MM.1S (cell line): ENCODE data around the gene ENTPD8.

Experiments used
- DNase-seq: peaks from one replicate; pipeline ENCODE4 v3.0.0-alpha.2; 2015
- H2AFZ ChIP-seq: fragments of 300-600 bp; sonication (generic); 2 replicates; pipeline ENCODE4 v1.6.0; 2016; ENCODE audit warnings: antibody characterized with exemption, low read length
- H3F3A ChIP-seq: fragments of 300-600 bp; sonication (generic); 2 replicates; pipeline ENCODE4 v1.6.1; 2016; ENCODE audit warnings: mild to moderate bottlenecking, antibody characterized with exemption, low read length, moderate library complexity, mixed read lengths; ENCODE audit not compliant: insufficient read depth
- H3K27ac ChIP-seq: fragments of 300-600 bp; sonication (generic); 2 replicates; pipeline ENCODE4 v1.5.1; 2016; ENCODE audit warnings: mild to moderate bottlenecking, low read length
- H3K27me3 ChIP-seq: fragments of 300-600 bp; sonication (generic); replicated peaks from 2 replicates; pipeline ENCODE4 v1.6.0; 2016; ENCODE audit warnings: low read length; ENCODE audit not compliant: insufficient read depth
- H3K36me3 ChIP-seq: fragments of 300-600 bp; sonication (generic); replicated peaks from 2 replicates; pipeline ENCODE4 v1.6.1; 2016; ENCODE audit warnings: mild to moderate bottlenecking, low read length, mixed read lengths; ENCODE audit not compliant: insufficient read depth
- H3K4me1 ChIP-seq: fragments of 300-600 bp; sonication (generic); 2 replicates; pipeline ENCODE4 v1.6.1; 2016; ENCODE audit warnings: low read length, mixed read lengths
- H3K4me2 ChIP-seq: fragments of 300-600 bp; sonication (generic); 2 replicates; pipeline ENCODE4 v1.6.0; 2016; ENCODE audit warnings: low read depth, low read length
- H3K4me3 ChIP-seq: fragments of 300-600 bp; sonication (generic); 2 replicates; pipeline ENCODE4 v1.5.1; 2016; ENCODE audit warnings: low read length, mixed read lengths
- H3K79me2 ChIP-seq: fragments of 300-600 bp; sonication (generic); 2 replicates; pipeline ENCODE4 v1.6.1; 2016; ENCODE audit warnings: mixed run types, low read length, mixed read lengths
- H3K9ac ChIP-seq: fragments of 300-600 bp; sonication (generic); 2 replicates; pipeline ENCODE4 v1.6.1; 2016; ENCODE audit warnings: low read length, mixed read lengths
- H3K9me2 ChIP-seq: fragments of 300-600 bp; sonication (generic); replicated peaks from 2 replicates; pipeline ENCODE4 v1.6.1; 2016; ENCODE audit warnings: mild to moderate bottlenecking, low read length, mixed read lengths; ENCODE audit not compliant: insufficient read depth
- H3K9me3 ChIP-seq: fragments of 300-600 bp; sonication (generic); replicated peaks from 2 replicates; pipeline ENCODE4 v1.6.1; 2016; ENCODE audit warnings: mild to moderate bottlenecking, low read length, mixed read lengths; ENCODE audit not compliant: insufficient read depth
- H4K20me1 ChIP-seq: fragments of 300-600 bp; sonication (generic); 2 replicates; pipeline ENCODE4 v1.6.1; 2016; ENCODE audit warnings: mild to moderate bottlenecking, low read length, moderate library complexity, mixed read lengths; ENCODE audit not compliant: insufficient read depth
- EZH2 ChIP-seq: fragments of 300-600 bp; sonication (generic); optimal IDR thresholded peaks from 2 replicates; pipeline ENCODE3; 2017; ENCODE audit warnings: low read depth, mild to moderate bottlenecking, antibody characterized with exemption, low read length, mixed read lengths
- EZH2phosphoT487 ChIP-seq: fragments of 300-600 bp; sonication (generic); IDR thresholded peaks from 2 replicates; pipeline ENCODE4 v1.6.1; 2018; ENCODE audit warnings: antibody characterized with exemption, low read length
- TF ChIP-seq, protein P1 (sequence below): fragments of 300-600 bp; sonication (generic); IDR thresholded peaks from 2 replicates; pipeline ENCODE4 v1.5.1; 2016; ENCODE audit warnings: antibody characterized with exemption, low read length, mixed read lengths

ENTPD8 gene

DNA sequence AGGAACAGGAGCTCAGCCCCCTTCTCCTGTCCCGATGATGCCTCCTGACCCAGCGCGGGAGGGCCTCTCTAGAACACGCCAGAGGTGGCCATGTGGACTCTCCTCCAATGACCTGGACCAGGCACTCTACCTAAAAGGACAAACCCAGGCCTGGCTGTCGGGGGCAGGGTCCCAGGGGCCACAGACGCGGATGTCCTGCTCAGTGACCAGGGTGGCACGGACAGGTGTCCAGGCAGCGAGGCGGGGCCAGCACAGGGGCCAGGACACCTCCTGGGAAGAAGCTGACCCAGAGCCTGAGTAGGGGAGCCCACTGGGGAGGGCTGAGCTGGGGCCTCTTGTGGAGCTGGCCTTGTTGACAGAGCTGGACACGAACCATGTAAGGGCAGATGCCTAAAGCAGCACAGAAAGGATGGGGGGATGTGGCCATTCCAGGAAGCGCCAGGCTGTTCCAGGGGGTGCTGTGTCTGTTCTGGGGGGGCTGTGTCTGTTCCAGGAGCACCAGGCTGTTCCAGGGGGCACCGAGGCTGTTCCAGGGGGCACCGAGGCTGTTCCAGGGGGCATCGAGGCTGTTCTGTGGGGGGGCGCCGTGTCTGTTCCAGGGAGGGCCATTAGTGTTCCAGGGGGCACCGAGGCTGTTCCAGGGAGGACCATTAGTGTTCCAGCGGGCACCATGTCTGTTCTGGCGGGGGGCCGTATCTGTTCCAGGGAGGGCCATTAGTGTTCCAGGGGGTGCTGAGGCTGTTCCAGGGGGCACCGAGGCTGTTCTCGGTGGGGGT lies 48.7 kb downstream of the ENTPD8 start:
- no peaks in the 10 kb centered on the region for H3K9me2 ChIP-seq
- no peaks in the 10 kb centered on the region for H3K36me3 ChIP-seq
- H3K4me2 ChIP-seq = no peak overlapping the region
- H3K4me3 ChIP-seq = no peak overlapping the region
- H3K27me3 ChIP-seq = no peaks in the 10 kb centered on the region
- no peak for DNase-seq
- no peaks in the 10 kb centered on the region for H3K4me1 ChIP-seq
- H4K20me1 ChIP-seq = no peaks in the 10 kb centered on the region
- H3K9ac ChIP-seq = no peak overlapping the region
- H3K27ac ChIP-seq = no peak overlapping the region
- no peaks in the 10 kb centered on the region for H3K79me2 ChIP-seq
- H2AFZ ChIP-seq = no peak overlapping the region
- H3F3A ChIP-seq = no peaks in the 10 kb centered on the region
- no peaks in the 10 kb centered on the region for H3K9me3 ChIP-seq
- TF ChIP-seq EZH2phosphoT487 (no peak), EZH2 (no peak)
- TF ChIP-seq, protein P1, sequence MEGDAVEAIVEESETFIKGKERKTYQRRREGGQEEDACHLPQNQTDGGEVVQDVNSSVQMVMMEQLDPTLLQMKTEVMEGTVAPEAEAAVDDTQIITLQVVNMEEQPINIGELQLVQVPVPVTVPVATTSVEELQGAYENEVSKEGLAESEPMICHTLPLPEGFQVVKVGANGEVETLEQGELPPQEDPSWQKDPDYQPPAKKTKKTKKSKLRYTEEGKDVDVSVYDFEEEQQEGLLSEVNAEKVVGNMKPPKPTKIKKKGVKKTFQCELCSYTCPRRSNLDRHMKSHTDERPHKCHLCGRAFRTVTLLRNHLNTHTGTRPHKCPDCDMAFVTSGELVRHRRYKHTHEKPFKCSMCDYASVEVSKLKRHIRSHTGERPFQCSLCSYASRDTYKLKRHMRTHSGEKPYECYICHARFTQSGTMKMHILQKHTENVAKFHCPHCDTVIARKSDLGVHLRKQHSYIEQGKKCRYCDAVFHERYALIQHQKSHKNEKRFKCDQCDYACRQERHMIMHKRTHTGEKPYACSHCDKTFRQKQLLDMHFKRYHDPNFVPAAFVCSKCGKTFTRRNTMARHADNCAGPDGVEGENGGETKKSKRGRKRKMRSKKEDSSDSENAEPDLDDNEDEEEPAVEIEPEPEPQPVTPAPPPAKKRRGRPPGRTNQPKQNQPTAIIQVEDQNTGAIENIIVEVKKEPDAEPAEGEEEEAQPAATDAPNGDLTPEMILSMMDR = no peak

DNA sequence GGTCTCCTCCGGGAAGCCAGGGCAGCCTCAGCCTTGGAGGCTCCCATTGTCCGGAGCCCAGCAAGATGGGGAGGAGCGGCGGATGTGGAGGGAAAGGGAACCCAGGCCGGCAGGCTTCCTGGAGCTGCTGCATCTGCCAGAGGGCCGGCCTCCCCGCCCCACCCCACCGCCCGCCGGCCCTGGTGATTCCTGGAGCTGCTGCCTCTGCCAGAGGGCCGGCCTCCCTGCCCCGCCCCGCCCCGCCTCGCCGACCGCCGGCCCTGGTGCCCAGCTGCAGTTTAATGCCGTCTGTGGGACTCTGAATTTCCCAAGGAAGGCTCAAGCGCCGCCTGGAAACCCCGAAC lies 49.8 kb downstream of the ENTPD8 start:
- Histone ChIP-seq H2AFZ (no peak overlapping the region), H4K20me1 (no peaks in the 10 kb centered on the region), H3K36me3 (no peaks in the 10 kb centered on the region), H3K9ac (no peak overlapping the region), H3K27ac (no peak overlapping the region), H3K9me2 (no peaks in the 10 kb centered on the region), H3K9me3 (no peaks in the 10 kb centered on the region), H3K4me3 (no peak overlapping the region), H3K79me2 (no peaks in the 10 kb centered on the region), H3K27me3 (no peaks in the 10 kb centered on the region), H3K4me1 (no peaks in the 10 kb centered on the region), H3K4me2 (no peak overlapping the region), H3F3A (no peaks in the 10 kb centered on the region)
- TF ChIP-seq, protein P1 = no peak
- no peak for TF ChIP-seq EZH2
- TF ChIP-seq EZH2phosphoT487 = no peak
- no peak for DNase-seq

DNA sequence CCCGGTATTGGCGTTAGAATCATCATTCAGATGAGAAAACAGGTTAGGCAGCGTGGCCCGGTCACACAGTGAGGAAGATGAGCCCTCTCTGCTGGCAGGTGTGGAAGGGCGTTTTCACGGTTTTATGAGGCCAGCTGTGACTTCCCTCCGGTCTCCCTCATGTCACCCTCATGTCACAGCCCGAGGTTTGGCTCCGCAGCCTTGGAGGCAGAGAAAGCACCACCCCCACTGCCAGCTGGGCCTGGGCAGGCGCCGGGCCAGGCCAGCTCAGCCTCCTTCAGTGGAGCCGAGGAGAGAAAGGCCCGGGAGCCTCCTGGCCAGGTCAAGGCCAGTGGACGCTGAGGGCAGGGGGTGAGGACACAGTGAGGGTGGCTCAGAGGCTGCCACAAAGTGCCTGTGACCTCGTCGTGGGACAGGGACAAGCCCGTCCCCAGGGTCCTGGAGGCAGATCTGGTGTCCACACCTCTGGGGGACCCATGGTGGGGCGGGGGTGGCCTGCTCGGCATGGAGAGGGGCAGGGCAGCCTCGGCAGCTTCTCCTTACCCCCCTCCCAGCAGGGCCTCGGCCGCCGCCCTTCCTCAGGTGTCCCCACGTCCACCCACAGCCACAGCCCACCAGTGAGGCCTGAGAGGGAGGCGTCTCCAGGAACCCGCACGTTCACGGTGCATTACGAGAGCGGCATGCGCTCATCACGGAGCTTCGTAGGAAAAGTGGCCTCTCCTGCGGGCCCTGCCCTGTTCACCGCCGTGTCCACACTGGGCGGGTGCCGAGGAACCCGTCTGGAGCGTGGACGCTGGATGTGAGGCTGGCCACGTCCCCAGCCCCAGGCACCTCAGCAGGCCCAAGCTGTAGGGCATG lies 50.4 kb downstream of the ENTPD8 start:
- Histone ChIP-seq H3K79me2 (no peaks in the 10 kb centered on the region), H3K27ac (no peak overlapping the region), H3K4me2 (no peak overlapping the region), H3F3A (no peaks in the 10 kb centered on the region), H3K9ac (no peak overlapping the region), H3K27me3 (no peaks in the 10 kb centered on the region), H3K4me3 (no peak overlapping the region), H3K36me3 (no peaks in the 10 kb centered on the region), H3K4me1 (no peaks in the 10 kb centered on the region), H3K9me3 (no peaks in the 10 kb centered on the region), H3K9me2 (no peaks in the 10 kb centered on the region), H2AFZ (no peak overlapping the region), H4K20me1 (no peaks in the 10 kb centered on the region)
- DNase-seq = no peak
- TF ChIP-seq EZH2 (no peak), EZH2phosphoT487 (no peak)
- TF ChIP-seq, protein P1 = no peak
